H1 (cell line): ENCODE results near the gene ISOC2. TPM values are rescaled to one million over a fixed set of nuclear protein-coding genes. Genes with fewer than 3 reads are reported as not detected.

ENCODE experiments used
- KDM5A ChIP-seq: fragments of 200-600 bp; IDR thresholded peaks from 2 replicates; pipeline ENCODE4 v1.7.1; 2012; ENCODE audit warnings: mild to moderate bottlenecking, low read length, inconsistent platforms, mixed read lengths
- RXRA ChIP-seq: IDR thresholded peaks from 2 replicates; pipeline ENCODE4 v1.6.1; 2011; ENCODE audit warnings: low read depth, mild to moderate bottlenecking, low read length, moderate library complexity; ENCODE audit not compliant: insufficient read depth
- SIX5 ChIP-seq: IDR thresholded peaks from 2 replicates; pipeline ENCODE4 v1.6.1; 2011; ENCODE audit warnings: mild to moderate bottlenecking, low read depth, low read length
- SUZ12 ChIP-seq: fragments of 200-600 bp; sonication (generic); IDR thresholded peaks from 2 replicates; pipeline ENCODE4 v1.6.1; 2012; ENCODE audit warnings: mild to moderate bottlenecking, inconsistent platforms, low read length, moderate library complexity, mixed read lengths
- TBP ChIP-seq: IDR thresholded peaks from 2 replicates; pipeline ENCODE4 v1.6.1; 2011; ENCODE audit warnings: low read depth, low read length, improper control_type of control experiment
- polyA plus RNA-seq, 7 experiments: library from polyadenylated mRNA; depleted of rRNA in 3 of 7; stranded (reverse) in 5 of 7; unstranded in 2 of 7; fragments of >200 nt in 5 of 7; fragments of 200-250 nt in 2 of 7; gene quantifications; 1 replicate in 5 of 7; 2 replicates in 1 of 7; 4 replicates in 1 of 7; pipeline versions ENCODE4 v1.2.1 to v1.2.3, GENCODE V29; 2011 to 2013; ENCODE audit warnings: missing spikeins in 2 of 7, mixed read lengths in 2 of 7
- total RNA-seq: library from RNA; stranded (reverse); fragmentation: NEBNext Ultra II Directional; extraction: Animal tissue kit (Norgen Biotek cat#: 25700); gene quantifications from 2 replicates; pipeline ENCODE4 v1.2.1, GENCODE V29; 2021
- TF ChIP-seq, protein P1 (sequence below), 3 experiments: IDR thresholded peaks; 1 replicate in 2 of 3; 2 replicates in 1 of 3; pipeline versions ENCODE4 v1.5.1 to v1.6.1; 2011; ENCODE audit warnings: low read length in 3 of 3, mild to moderate bottlenecking in 3 of 3, inconsistent platforms in 2 of 3, low read depth in 1 of 3, moderate library complexity in 1 of 3; ENCODE audit not compliant: insufficient read depth in 1 of 3; ENCODE audit errors: control extremely low read depth in 1 of 3

The ISOC2 gene
- total and polyA plus RNA-seq, 2 of the 8 experiments (the other 6 are each of a cell fraction or from before 2014, with no cell fraction given), result 96.9 to 152 TPM

- no peak for TF ChIP-seq KDM5A
- no peak for TF ChIP-seq SUZ12
- TF ChIP-seq, protein P1, sequence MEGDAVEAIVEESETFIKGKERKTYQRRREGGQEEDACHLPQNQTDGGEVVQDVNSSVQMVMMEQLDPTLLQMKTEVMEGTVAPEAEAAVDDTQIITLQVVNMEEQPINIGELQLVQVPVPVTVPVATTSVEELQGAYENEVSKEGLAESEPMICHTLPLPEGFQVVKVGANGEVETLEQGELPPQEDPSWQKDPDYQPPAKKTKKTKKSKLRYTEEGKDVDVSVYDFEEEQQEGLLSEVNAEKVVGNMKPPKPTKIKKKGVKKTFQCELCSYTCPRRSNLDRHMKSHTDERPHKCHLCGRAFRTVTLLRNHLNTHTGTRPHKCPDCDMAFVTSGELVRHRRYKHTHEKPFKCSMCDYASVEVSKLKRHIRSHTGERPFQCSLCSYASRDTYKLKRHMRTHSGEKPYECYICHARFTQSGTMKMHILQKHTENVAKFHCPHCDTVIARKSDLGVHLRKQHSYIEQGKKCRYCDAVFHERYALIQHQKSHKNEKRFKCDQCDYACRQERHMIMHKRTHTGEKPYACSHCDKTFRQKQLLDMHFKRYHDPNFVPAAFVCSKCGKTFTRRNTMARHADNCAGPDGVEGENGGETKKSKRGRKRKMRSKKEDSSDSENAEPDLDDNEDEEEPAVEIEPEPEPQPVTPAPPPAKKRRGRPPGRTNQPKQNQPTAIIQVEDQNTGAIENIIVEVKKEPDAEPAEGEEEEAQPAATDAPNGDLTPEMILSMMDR (IDR thresholded peaks at IDR 0.05; ENCODE audit: control extremely low read depth in 1 of 3, insufficient read depth in 1 of 3, low read depth in 1 of 3, low read length in 3 of 3), result no peak
- TF ChIP-seq TBP, result no peak
- TF ChIP-seq RXRA, result no peak
- no peak for TF ChIP-seq SIX5
- TF ChIP-seq, all 59 proteins: peak for 0
These were observed 1.3 kb downstream of the ISOC2 start (continued) for GRCh38 chr19:55459950-55460657.
